Epithelial cell of esophagus (primary cell): Measurements from ENCODE around the gene NR1D2.
"Not testable (repeated sequence)": the region's sequence is repeated elsewhere in the genome, so short reads cannot be mapped to it uniquely, and the experiment has no call there.

Experiments
- DNase-seq: peaks from one replicate; pipeline ENCODE4 v3.0.0; 2010; ENCODE audit warnings: low read depth
- H3K4me3 ChIP-seq: 2 replicates; pipeline ENCODE4 v1.5.1; 2011; ENCODE audit warnings: mild to moderate bottlenecking, low read length, control low read depth
- CTCF ChIP-seq: IDR thresholded peaks from 2 replicates; pipeline ENCODE4 v1.5.1; 2011; ENCODE audit warnings: low read depth, mild to moderate bottlenecking, low read length, control low read depth, inconsistent platforms; ENCODE audit not compliant: insufficient read depth; ENCODE audit errors: missing control alignments

The NR1D2 gene

GRCh38 chr3:24017305-24017704 is 72.2 kb downstream of the NR1D2 start:
- TF ChIP-seq CTCF = no peak
- no peak for DNase-seq
- no peak overlapping the region for H3K4me3 ChIP-seq

GRCh38 chr3:24018784-24019570 is 73.9 kb downstream of the NR1D2 start:
- TF ChIP-seq CTCF = no peak
- H3K4me3 ChIP-seq = no peak overlapping the region
- peak; percentile 69 for DNase-seq

- H3K4me3 ChIP-seq = no peak overlapping the region
- no peak for DNase-seq
- TF ChIP-seq CTCF = no peak
These were observed 74.5 kb downstream of the NR1D2 start for GRCh38 chr3:24019585-24019984.

- DNase-seq = no peak
- TF ChIP-seq CTCF = no peak
- no peak overlapping the region for H3K4me3 ChIP-seq
These were observed 75.1 kb downstream of the NR1D2 start for GRCh38 chr3:24020036-24020691.

- no peak for DNase-seq
- no peak for TF ChIP-seq CTCF
- H3K4me3 ChIP-seq = no peak overlapping the region
These were observed 78.1 kb downstream of the NR1D2 start for GRCh38 chr3:24023197-24023596.

- no peak for DNase-seq
- TF ChIP-seq CTCF = no peak
These were observed 80.7 kb downstream of the NR1D2 start for GRCh38 chr3:24025805-24026204.

GRCh38 chr3:24026665-24027064 is 81.6 kb downstream of the NR1D2 start:
- not testable (repeated sequence) for DNase-seq, H3K4me3 ChIP-seq

More at GRCh38 chr3:24025805-24026204, 80.7 kb downstream of the NR1D2 start:
- H3K4me3 ChIP-seq = no peak overlapping the region
